ENCODE data around the gene DUSP3.
"Not testable (repeated sequence)": the region's sequence is repeated elsewhere in the genome, so short reads cannot be mapped to it uniquely, and the experiment has no call there.

DUSP3 gene

GRCh38 chr17:43800736-43801135, 22.0 kb upstream of the DUSP3 start:
- DNase-seq, result no peak

- DNase-seq, result no peak
These were observed 20.3 kb upstream of the DUSP3 start for GRCh38 chr17:43799047-43799446.

- not testable (repeated sequence) for DNase-seq
These were observed 19.2 kb upstream of the DUSP3 start for GRCh38 chr17:43798024-43798423.

- DNase-seq, result not testable (repeated sequence)
These were observed 13.9 kb upstream of the DUSP3 start for GRCh38 chr17:43792668-43793067.

- DNase-seq, result peak; percentile 44
These were observed 12.8 kb upstream of the DUSP3 start for GRCh38 chr17:43791589-43791988.

GRCh38 chr17:43790311-43790940, 11.6 kb upstream of the DUSP3 start:
- DNase-seq, result no peak

GRCh38 chr17:43789482-43789881, 10.7 kb upstream of the DUSP3 start:
- DNase-seq, result no peak

GRCh38 chr17:43788540-43788939, 9.8 kb upstream of the DUSP3 start:
- DNase-seq, result no peak

- no peak for DNase-seq
These were observed 9.0 kb upstream of the DUSP3 start for GRCh38 chr17:43787728-43788127.

- DNase-seq, result no peak
These were observed 5.9 kb upstream of the DUSP3 start for GRCh38 chr17:43784628-43785101.

- no peak for DNase-seq
These were observed 5.3 kb upstream of the DUSP3 start for GRCh38 chr17:43784068-43784467.

- no peak for DNase-seq
These were observed 4.3 kb upstream of the DUSP3 start for GRCh38 chr17:43782913-43783680.

- DNase-seq, result no peak
These were observed 1.4 kb upstream of the DUSP3 start, which contains the start of gene CFAP97D1 for GRCh38 chr17:43780135-43780534. Gene CFAP97D1, plus strand, starts transcription at chr17:43780435. Its CDS starts 28 bp downstream, at chr17:43780463.

GRCh38 chr17:43779145-43780125, 658 bp upstream of the DUSP3 start:
- no peak for DNase-seq

GRCh38 chr17:43774304-43775250, 4.2 kb downstream of the DUSP3 start:
- no peak for DNase-seq

- peak; percentile 90 for DNase-seq
These were observed 5.7 kb downstream of the DUSP3 start for GRCh38 chr17:43772877-43773648.

- DNase-seq, result no peak
These were observed 7.3 kb downstream of the DUSP3 start for GRCh38 chr17:43771463-43771862.

GRCh38 chr17:43770957-43771356, 7.8 kb downstream of the DUSP3 start:
- no peak for DNase-seq

- no peak for DNase-seq
These were observed 8.9 kb downstream of the DUSP3 start for GRCh38 chr17:43769859-43770258.

- no peak for DNase-seq
These were observed 9.4 kb downstream of the DUSP3 start for GRCh38 chr17:43769426-43769825.

- DNase-seq, result no peak
These were observed 9.8 kb downstream of the DUSP3 start for GRCh38 chr17:43768943-43769342.

Measured in hematopoietic multipotent progenitor cell treated with erythropoietin and hydrocortisone succinate and interleukin-3 and kit ligand, for 8 days (in vitro differentiated cells).